ENCODE data around the gene MRPL14. TPM values are rescaled to one million over a fixed set of nuclear protein-coding genes. Genes with fewer than 3 reads are reported as not detected.
"Not testable (repeated sequence)": the region's sequence is repeated elsewhere in the genome, so short reads cannot be mapped to it uniquely, and the experiment has no call there.

MRPL14 gene
- total RNA-seq, 1 experiment from 2014 or later, result 119 TPM

DNA sequence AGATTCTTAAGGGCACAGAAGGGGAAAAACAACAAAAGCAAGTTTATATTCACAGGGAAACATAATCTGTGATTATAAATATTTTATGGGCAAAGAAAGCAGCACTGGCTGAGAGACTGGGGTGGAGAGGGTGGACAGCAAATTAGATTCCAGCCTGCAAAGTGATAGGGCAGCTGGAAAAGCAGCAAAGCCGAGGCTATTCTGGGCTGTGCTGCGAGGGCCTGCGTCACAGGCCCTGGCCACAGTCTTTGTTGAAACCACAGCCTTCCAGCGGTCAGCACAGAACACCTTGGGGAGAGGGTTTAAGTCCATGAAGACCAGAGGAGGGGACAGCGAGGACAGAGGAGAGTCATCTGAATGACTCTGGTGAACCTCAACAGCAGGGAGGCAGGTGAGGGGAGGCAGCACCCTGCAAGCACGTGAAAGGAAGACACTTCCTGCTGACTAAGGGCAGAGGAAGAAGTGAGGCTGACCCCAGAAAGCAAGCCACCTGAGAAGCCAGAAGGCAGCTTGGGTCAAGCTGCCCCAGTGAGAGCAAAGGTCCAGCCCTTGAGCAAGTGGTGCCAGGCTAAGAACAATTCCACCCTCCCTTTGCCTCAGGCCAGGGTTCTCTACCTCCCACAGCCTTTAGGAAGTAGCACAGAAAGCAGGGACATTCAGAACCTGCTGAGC is 17.1 kb downstream of the MRPL14 start:
- in situ Hi-C loops (cut with HindIII; ENCODE audit: low pct_unique_long_range_greater_than_20kb, low sequenced_read_pairs), result no loop called here
- DNase-seq (ENCODE audit: low read depth), result no peak

DNA sequence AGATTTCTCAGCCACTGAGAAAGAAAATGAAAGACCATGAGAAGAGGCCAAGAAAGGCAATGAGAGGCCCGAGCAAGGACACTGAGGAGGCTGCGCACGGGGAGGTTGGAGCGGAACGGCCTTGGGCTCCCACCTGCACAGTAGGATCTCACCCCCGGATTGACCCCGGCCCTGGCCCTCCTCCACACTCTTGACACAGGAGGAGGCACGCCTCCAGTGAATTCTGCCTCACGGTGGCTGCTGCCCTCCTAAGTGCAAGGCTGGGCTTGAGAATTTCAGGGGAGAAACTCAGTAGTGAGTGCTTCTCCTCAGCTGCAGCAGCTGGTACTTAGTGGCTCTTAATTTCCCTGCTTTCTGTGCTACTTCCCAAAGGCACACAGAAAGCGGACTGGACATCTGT is 18.0 kb downstream of the MRPL14 start:
- in situ Hi-C loops (cut with HindIII; ENCODE audit: low pct_unique_long_range_greater_than_20kb, low sequenced_read_pairs), result no loop called here
- no peak for DNase-seq (ENCODE audit: low read depth)

DNA sequence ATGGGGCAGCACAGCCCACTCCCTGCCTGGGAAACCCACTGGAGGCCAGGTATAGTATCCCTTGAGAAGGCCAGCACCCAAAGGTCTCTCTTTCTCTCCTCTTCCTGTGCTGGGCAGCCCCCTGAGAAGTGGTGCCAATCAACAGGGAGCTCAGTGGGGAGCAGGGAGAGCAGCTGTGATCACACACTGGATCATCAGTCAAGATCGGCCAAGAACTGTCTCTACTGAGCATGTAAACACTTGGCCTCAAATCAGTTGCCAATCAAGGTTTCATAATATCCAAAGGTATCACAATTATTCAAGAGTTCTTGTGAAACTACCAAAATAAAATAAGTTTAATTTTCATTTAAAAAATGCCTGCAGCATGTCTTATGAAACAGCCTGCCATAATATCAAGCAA is 18.8 kb downstream of the MRPL14 start:
- no peak for DNase-seq (ENCODE audit: low read depth)
- in situ Hi-C loops (cut with HindIII; ENCODE audit: low pct_unique_long_range_greater_than_20kb, low sequenced_read_pairs), result no loop called here

DNA sequence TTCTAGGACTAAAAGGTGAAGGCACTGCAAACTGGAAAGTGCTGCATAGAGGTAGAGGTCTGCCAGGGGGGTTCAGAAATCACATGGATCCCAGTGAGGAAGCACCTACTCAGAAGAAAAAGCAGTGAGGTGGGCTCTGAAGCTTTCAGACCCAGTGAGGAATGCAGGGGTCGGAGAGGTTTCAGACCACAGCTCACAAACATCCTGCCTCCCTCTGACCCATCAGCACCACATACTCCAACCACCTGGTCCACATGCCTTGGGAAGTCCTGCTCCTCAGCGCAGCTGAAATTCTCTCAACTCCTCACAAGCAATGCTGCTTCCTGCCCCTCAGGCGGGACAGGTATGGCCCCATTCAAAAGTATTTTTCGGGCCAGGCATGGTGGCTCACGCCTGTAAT is 20.2 kb downstream of the MRPL14 start:
- in situ Hi-C loops (cut with HindIII; ENCODE audit: low pct_unique_long_range_greater_than_20kb, low sequenced_read_pairs), result no loop called here
- DNase-seq (ENCODE audit: low read depth), result no peak

DNA sequence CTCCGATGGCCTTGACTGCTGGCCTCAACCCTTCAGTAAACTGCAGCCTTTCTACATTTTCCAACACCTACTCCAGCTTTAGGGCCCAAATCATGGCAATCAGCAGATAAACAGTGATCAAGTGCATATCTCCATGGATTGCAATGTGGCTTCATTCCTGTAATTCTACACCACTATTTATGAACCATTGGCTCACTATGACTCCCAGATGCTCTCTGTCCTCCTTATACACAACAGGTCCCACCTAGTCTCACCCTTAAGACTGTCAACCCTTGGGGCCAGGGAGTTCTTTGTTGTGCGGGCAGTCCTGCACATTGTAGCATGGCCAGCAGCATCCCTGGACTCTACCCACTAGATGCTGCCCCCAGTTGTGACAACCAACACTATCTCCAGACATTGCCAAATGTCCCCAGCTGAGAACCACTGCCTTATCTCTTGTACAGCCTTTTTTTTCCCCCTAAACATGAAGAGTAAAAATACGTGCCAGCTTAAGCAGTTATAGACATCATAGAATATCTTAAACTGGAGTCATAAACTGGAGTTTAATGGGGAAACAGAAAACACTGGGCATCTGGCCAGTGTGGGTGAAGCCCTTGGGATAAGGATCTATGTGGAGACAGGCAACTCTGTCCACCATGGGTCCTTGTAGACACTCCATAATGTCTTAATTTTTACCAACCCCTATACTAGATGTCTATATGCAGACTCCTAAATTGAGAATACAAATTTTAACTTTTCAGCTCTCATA is 21.1 kb downstream of the MRPL14 start:
- no peak for DNase-seq (ENCODE audit: low read depth)

DNA sequence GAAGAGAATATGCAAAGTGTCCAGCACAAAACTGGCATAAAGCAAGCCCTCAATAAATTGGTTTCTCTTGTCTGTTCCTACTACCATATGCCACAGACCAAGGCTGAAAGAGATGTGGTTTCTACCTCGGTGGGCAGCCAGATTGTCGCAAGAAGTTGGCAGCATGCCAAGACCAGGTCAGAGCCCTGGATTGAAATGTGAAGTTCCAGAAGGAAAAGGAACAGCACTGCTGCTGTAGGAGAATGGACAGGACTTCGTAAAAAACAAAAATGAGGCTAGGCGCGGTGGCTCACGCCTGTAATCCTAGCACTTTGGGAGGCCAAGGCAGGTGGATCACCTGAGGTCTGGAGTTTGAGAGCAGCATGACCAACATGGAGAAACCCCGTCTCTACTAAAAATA is 22.1 kb downstream of the MRPL14 start:
- in situ Hi-C loops (cut with HindIII; ENCODE audit: low pct_unique_long_range_greater_than_20kb, low sequenced_read_pairs), result no loop called here
- no peak for DNase-seq (ENCODE audit: low read depth)

More for the DNA sequence above, 21.1 kb downstream of the MRPL14 start:
- in situ Hi-C loops (cut with HindIII; ENCODE audit: low pct_unique_long_range_greater_than_20kb, low sequenced_read_pairs), result no loop called here

DNA sequence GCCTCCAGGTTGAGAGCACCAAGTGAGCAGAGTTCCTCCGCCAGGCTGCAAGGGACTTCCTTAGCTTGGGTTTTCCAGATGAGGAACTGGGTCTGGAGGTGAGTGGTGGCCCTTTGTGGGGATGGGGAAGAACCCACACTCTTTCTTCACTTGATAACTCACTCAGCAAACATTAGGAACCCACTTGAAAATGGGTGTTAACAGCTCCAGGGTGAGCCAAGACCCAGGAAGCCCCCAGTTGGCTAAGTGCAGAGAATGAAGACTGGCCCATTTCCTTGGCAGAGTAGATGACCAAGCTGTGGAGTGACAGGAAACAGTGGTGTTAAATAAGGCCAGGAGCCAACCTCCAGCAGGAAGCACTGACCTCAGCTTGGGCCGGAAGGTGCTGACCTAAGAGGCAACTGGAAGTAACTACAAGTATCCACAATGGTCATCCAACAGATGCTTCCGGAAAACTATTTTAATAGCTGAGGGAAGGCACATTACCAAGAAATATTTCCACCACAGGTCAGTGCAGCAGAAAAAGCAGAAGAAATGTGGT is 22.7 kb downstream of the MRPL14 start:
- DNase-seq (ENCODE audit: low read depth), result no peak
- in situ Hi-C loops (cut with HindIII; ENCODE audit: low pct_unique_long_range_greater_than_20kb, low sequenced_read_pairs), result no loop called here

DNA sequence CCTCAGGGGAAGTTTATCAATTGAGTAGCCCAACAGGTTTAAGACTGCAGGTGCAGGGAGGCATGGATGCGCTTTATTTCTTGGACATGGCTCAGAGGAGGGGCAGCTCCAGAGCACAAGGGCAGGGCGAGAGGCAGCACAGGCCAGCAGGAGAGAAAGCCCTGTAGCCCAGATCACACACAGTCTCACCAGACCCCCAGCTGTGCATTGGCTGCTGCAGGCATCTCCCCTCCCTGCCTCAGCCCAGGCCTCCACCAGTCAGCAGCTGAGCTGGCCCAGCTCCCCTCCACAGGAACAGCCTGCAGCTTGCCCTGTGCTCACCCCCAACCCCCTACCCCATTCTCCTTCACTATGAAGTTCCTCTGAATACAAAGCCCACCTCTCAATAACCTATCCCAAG is 24.7 kb downstream of the MRPL14 start:
- in situ Hi-C loops (cut with HindIII; ENCODE audit: low pct_unique_long_range_greater_than_20kb, low sequenced_read_pairs), result no loop called here
- no peak for DNase-seq (ENCODE audit: low read depth)

DNA sequence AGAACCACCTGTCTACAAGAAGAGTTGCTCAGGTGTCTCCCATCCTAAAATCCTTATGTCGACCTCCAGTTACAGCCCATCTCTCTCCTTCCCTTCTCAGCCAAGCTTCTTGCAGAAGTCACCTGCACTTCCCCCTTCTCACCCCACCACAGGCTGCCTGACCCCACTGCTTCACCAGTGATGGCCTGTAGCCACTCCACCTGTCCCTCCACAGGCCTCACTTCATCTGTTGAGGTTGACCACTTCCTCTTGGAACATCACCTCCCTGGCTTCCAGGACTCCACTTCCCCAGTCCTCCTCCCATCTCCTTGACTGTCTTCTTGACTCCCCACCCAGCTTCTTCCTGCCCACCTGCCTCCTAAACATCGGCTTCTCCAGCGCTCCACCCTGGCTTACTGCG is 25.4 kb downstream of the MRPL14 start:
- in situ Hi-C loops (cut with HindIII; ENCODE audit: low pct_unique_long_range_greater_than_20kb, low sequenced_read_pairs), result no loop called here
- DNase-seq (ENCODE audit: low read depth), result no peak

DNA sequence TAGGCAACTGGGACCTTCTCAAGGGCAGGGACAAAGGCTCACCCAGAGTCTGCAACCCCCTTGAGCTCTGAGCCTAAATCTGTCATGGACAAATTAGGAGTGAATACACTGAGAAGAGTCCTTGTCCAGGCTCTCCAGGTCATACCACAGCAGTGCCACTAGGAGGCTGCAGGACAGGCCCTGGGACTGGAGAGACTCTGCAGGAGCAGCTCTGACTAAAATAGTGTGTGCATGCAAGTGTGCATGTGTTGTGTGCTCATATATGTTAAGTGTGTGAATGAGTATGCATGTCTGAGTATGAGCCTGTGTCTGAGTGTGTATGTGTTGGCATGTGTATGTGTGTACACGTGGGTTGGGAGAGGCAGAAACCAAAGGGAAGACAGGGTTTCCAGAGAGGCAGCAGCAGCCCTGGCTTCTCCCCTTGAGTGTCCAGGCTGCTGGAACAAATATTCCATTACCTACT is 27.1 kb downstream of the MRPL14 start:
- in situ Hi-C loops (cut with HindIII; ENCODE audit: low pct_unique_long_range_greater_than_20kb, low sequenced_read_pairs), result no loop called here
- peak; percentile 32 for DNase-seq (ENCODE audit: low read depth)

DNA sequence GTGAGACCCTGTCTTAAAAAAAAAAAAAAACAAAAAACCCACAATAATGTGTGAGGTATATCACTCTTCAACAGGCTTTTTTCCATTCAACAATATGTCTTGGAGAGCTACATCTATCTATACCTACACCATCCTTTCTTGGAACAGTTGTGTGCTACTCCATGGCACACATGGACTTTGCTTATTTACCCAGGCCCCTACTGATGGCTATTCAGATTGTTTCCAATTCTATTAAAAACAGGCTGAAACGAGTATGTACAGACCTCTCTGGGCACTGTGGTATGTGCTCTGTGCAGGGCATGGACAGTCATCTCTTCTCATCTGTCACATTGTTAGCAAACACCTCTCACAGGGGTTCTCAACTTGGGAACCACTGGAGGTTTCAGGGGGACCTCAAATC is 28.1 kb downstream of the MRPL14 start:
- in situ Hi-C loops (cut with HindIII; ENCODE audit: low pct_unique_long_range_greater_than_20kb, low sequenced_read_pairs), result no loop called here
- no peak for DNase-seq (ENCODE audit: low read depth)

DNA sequence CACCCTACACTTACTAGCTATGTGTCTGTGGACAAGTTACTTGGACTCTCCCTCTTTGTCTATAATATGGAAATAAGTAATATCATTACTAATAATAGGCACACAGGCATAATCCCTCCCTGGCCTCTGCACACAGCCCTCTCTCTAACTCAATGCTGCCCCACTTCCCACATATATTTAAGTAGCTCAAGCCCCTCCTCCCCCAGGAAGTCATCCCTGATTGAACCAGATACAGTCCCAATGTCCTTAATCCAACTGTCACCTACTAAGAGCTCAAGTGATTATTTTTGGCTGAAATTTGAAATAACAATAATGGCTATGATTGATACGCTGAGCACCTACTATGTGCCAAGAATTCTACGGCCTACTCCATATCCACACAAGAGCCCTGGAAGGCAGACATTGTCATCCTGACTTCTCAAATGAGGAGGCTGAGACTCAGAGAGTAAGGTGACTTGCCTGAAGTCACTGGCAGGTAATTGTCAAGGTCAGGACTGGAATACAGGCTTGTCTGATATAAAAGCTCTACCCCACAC is 29.4 kb downstream of the MRPL14 start:
- DNase-seq (ENCODE audit: low read depth), result no peak
- in situ Hi-C loops (cut with HindIII; ENCODE audit: low pct_unique_long_range_greater_than_20kb, low sequenced_read_pairs), result no loop called here

DNA sequence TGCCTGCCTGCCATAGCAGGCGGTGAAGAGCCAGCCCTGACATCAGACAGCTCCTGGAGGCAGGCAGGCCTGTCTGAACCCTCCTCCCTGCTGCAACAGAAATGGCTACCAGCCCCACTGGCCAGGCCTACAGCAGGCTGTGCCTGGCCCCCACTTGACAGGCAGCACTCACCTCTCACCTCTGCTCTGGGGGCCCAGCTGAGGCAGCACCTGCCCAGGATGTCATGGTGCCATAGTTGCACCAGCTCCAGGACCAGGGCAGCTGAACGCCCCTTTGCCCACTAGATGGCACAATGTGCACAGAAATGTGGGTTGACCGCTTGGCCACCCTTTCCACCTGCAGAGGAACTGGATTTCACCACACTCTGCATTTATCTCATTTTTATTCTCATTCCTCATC is 30.6 kb downstream of the MRPL14 start:
- in situ Hi-C loops (cut with HindIII; ENCODE audit: low pct_unique_long_range_greater_than_20kb, low sequenced_read_pairs), result no loop called here
- DNase-seq (ENCODE audit: low read depth), result peak; percentile 62

DNA sequence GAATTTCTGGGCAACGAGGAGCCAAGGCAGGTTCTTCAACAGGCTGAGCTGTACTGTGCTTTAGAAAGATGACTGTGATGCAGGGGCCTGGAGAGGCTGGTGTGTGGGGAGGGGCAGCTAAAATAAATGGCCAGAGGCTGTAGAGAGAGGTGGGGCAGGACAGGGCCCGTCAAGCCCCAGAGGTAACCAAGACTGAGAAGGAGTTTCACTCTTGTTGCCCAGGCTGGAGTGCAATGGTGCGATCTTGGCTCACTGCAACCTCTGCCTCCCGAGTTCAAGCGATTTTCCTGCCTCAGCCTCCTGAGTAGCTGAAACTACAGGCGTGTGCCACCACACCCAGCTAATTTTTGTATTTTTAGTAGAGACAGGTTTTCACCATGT is 32.0 kb downstream of the MRPL14 start:
- DNase-seq (ENCODE audit: low read depth); in situ Hi-C loops (cut with HindIII; ENCODE audit: low pct_unique_long_range_greater_than_20kb, low sequenced_read_pairs): not testable (repeated sequence)

DNA sequence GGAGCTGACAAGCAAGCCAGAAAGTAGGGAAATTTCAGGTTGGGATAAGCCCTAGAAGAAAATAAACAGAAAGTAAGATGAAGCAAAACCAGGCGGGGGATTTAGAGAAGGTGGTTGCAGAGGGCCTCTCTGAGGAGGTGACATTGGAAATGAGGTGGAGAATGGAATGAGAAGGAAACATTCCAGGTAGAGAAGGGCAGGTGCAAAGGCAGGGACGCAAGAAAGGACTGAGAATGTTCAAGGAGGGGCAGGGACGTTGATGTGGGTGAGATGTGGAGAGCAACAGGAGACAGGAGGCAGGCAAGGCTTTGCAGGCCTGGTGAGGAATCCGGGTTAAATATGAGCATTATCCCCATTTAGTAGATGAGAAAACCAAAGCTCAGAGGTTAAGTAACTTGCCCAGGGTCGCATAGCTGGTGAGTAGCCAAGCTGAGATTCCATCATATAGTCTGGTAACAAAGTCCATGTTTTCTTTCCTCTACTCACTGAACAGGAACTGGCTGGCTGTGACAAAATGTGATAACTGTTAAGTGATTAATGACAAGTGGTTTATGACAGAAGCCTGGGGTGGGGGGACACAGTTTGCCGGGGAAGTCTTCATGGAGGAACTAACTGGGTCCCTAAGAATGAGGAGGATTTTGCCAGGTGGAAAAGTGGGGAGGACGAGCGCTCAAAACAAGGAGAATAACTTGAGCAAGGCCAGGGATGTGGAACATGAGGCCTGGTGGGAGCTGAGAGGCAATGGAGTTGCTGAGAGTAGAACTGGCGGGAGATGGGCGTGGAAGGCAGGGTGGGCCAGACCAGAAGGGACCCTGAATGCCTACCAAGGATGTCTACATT is 32.6 kb downstream of the MRPL14 start:
- peak; percentile 72 for DNase-seq (ENCODE audit: low read depth)
- in situ Hi-C loops (cut with HindIII; ENCODE audit: low pct_unique_long_range_greater_than_20kb, low sequenced_read_pairs), result no loop called here

DNA sequence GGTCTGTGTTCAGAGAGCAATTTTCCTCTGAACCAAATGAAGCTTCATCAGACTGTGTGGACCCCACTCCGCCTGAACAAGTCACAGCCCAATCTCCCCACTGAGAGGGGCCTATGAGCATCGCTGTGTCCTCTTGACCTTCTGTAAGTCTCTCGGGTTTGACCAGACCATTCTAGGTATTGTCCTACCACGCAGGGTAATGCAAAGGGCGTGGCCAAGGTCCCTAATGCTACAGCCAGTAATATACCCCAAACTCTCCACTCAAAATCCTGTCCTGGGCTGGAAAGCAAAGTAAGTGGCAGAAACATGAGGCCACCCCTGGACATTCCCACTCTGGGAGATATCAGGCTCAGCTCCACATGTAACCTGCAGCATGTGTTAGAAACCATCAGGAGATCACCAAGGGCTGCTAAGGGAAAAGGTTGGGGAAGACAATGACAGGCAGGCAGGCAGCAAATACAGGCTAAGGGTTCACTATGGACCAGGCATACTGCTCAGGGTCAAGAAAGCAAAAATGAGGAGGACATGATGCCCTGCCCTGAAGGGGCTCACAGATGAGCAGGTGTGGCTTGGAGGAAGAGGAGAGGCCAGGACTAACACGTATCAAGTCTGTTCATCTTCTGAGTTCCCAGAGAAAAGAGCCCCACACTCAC is 33.4 kb downstream of the MRPL14 start:
- no peak for DNase-seq (ENCODE audit: low read depth)
- in situ Hi-C loops (cut with HindIII; ENCODE audit: low pct_unique_long_range_greater_than_20kb, low sequenced_read_pairs), result no loop called here

DNA sequence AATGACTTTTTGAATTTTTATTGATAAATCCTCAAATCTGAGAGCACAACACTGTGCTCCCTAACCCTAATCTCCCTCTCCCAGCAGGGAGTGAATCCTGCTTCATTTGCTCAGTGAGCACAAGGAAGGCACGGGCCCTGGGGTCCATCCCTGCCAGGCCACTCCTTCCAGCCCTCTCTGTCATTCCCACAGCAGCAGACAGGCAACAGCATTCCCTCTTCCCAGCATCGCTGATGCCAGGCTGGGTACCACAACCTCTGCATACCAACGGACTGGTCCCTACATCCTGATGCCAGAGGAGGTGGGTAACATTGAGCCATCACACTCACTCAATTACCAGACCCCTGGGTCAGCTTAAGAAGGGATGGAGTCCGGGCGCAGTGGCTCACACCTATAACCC is 34.2 kb downstream of the MRPL14 start:
- DNase-seq (ENCODE audit: low read depth), result no peak
- in situ Hi-C loops (cut with HindIII; ENCODE audit: low pct_unique_long_range_greater_than_20kb, low sequenced_read_pairs), result no loop called here
